A549 (cell line): ENCODE measurements around the gene FAM53C.

Experiments
- CTCF ChIP-seq: fragments of >200 bp; sonication (Bioruptor Twin); formaldehyde crosslinking; IDR thresholded peaks from 3 replicates; pipeline ENCODE4 v1.5.1; 2016
- EP300 ChIP-seq, 2 experiments: fragments of >200 bp; sonication (Bioruptor Twin); formaldehyde crosslinking; IDR thresholded peaks; 2 replicates in 1 of 2; 3 replicates in 1 of 2; pipeline ENCODE4 v1.6.1; 2016 to 2017
- FOSL2 ChIP-seq, 2 experiments: fragments of 450-650 bp in 1 of 2; fragments of >200 bp in 1 of 2; sonication (Bioruptor Twin) in 1 of 2; formaldehyde crosslinking; IDR thresholded peaks; 2 replicates each; pipeline versions ENCODE4 v1.5.0 to v1.6.1; 2016 to 2020; ENCODE audit warnings: mild to moderate bottlenecking in 1 of 2, moderate library complexity in 1 of 2
- GATA3 ChIP-seq: IDR thresholded peaks from 2 replicates; pipeline ENCODE4 v1.6.1; 2012; ENCODE audit warnings: borderline replicate concordance
- KDM1A ChIP-seq: fragments of 200-600 bp; sonication (generic); IDR thresholded peaks from 2 replicates; pipeline ENCODE4 v1.6.1; 2016; ENCODE audit warnings: low read depth, mild to moderate bottlenecking
- MAFK ChIP-seq: fragments of 450-650 bp; IDR thresholded peaks from 2 replicates; pipeline ENCODE4 v1.6.1; 2014; ENCODE audit not compliant: partially characterized antibody
- MAX ChIP-seq: IDR thresholded peaks from 2 replicates; pipeline ENCODE4 v1.6.1; 2012

GRCh38 chr5:138351517-138351916 lies 13.5 kb downstream of the FAM53C start:
- TF ChIP-seq CTCF (no peak), MAFK (no peak), EP300 (IDR thresholded peaks at IDR 0.05) (no peak), GATA3 (no peak), FOSL2 (IDR thresholded peaks at IDR 0.05) (no peak), FOSL2 (CRISPR knock-in tag; IDR thresholded peaks at IDR 0.05) (no peak), MAX (no peak), KDM1A (no peak)
